HCT116 (cell line): ENCODE data around the gene TLCD1. TPM values are rescaled to one million over a fixed set of nuclear protein-coding genes. Genes with fewer than 3 reads are reported as not detected.

Experiments
- ATAC-seq: fragments of 200-7000 bp; cut with Tn5 transposase; 2 replicates; pipeline ENCODE4 v1.9.1; 2020; ENCODE audit warnings: mild to moderate bottlenecking, moderate library complexity
- BruUV-seq: library from RNA; stranded (reverse); fragments of 400-500 nt; replicated peaks from 2 replicates; lab custom pipeline; 2021; lab: Mats Ljungman, UMichigan
- CTCF ChIA-PET: fragments of 300-600 bp; sonication (Branson Sonifier 250); formaldehyde crosslinking; loops from one replicate; lab custom pipeline; 2021; ENCODE audit warnings: antibody characterized with exemption; lab: Charles Lee
- POLR2A ChIA-PET: fragments of 300-600, 350-600 bp; sonication (Branson Sonifier 250); formaldehyde crosslinking; loops from one replicate; lab custom pipeline; 2021; ENCODE audit warnings: antibody characterized with exemption; lab: Charles Lee
- RAD21 ChIA-PET, 2 experiments: fragments of 300-600 bp; sonication (Branson Sonifier 250); formaldehyde crosslinking; loops; one replicate each; lab custom pipeline; 2023; ENCODE audit warnings: low total read pairs in 2 of 2; ENCODE audit not compliant: uncharacterized antibody in 2 of 2, unreplicated experiment in 2 of 2, low non-redundant PET in 1 of 2; lab: Charles Lee
- DNase-seq: peaks from one replicate; pipeline ENCODE4 v3.0.0-alpha.2; 2010; ENCODE audit warnings: low read depth, low spot score
- H2AFZ ChIP-seq: fragments of 200-600 bp; shearing (Covaris generic), sonication (generic); 2 replicates; pipeline ENCODE4 v1.6.1; 2017; ENCODE audit warnings: low read depth, mixed run types, mixed read lengths, antibody characterized with exemption, low read length; ENCODE audit not compliant: poor library complexity, severe bottlenecking
- H3K27ac ChIP-seq: 2 replicates; pipeline ENCODE4 v1.5.1; 2012; ENCODE audit warnings: low read depth, low read length
- H3K27me3 ChIP-seq: fragments of 200-600 bp; sonication (generic); 2 replicates; pipeline ENCODE4 v1.6.1; 2016; ENCODE audit warnings: mixed run types, low read length, mixed read lengths; ENCODE audit not compliant: insufficient read depth
- H3K36me3 ChIP-seq, 2 experiments: fragments of 200-500 bp in 1 of 2; fragments of 200-600 bp in 1 of 2; sonication (Bioruptor generic) in 1 of 2; sonication (generic) in 1 of 2; 2 replicates each; pipeline versions ENCODE4 v1.5.1 to v1.6.1; 2014 to 2016; ENCODE audit warnings: low read length in 2 of 2, inconsistent platforms in 1 of 2, mixed read lengths in 1 of 2, mixed run types in 1 of 2; ENCODE audit not compliant: insufficient read depth in 2 of 2, control insufficient read depth in 1 of 2
- H3K4me1 ChIP-seq, 2 experiments: fragments of 200-600 bp in 1 of 2; sonication (generic) in 1 of 2; 2 replicates each; pipeline versions ENCODE4 v1.5.1 to v1.6.1; 2012 to 2017; ENCODE audit warnings: low read length in 2 of 2, inconsistent platforms in 1 of 2, mild to moderate bottlenecking in 1 of 2, mixed read lengths in 1 of 2, mixed run types in 1 of 2, moderate library complexity in 1 of 2; ENCODE audit not compliant: insufficient read depth in 2 of 2, control insufficient read depth in 1 of 2
- H3K4me2 ChIP-seq: fragments of 200-600 bp; sonication (generic); 2 replicates; pipeline ENCODE4 v1.6.1; 2017; ENCODE audit warnings: mixed run types, low read length, mixed read lengths
- H3K4me3 ChIP-seq, 2 experiments: fragments of 200-600 bp in 1 of 2; sonication (generic) in 1 of 2; replicated peaks in 1 of 2; 2 replicates each; pipeline ENCODE4 v1.5.1; 2011 to 2016; ENCODE audit warnings: low read length in 2 of 2, control low read depth in 1 of 2, low read depth in 1 of 2, mild to moderate bottlenecking in 1 of 2, mixed read lengths in 1 of 2, mixed run types in 1 of 2
- H3K79me2 ChIP-seq: fragments of 200-600 bp; sonication (generic); 2 replicates; pipeline ENCODE4 v1.6.1; 2017; ENCODE audit warnings: mild to moderate bottlenecking, mixed run types, low read length, moderate library complexity, mixed read lengths; ENCODE audit not compliant: insufficient read depth
- H3K9ac ChIP-seq: fragments of 200-600 bp; sonication (generic); 2 replicates; pipeline ENCODE4 v1.6.1; 2016; ENCODE audit warnings: low read length, mixed read lengths
- H3K9me2 ChIP-seq: fragments of 200-600 bp; sonication (generic), shearing (Covaris generic); 2 replicates; pipeline ENCODE4 v1.6.1; 2017; ENCODE audit warnings: mixed run types, mild to moderate bottlenecking, moderate library complexity; ENCODE audit not compliant: insufficient read depth
- H3K9me3 ChIP-seq, 2 experiments: fragments of 200-500 bp in 1 of 2; fragments of 200-600 bp in 1 of 2; sonication (Bioruptor generic) in 1 of 2; sonication (generic) in 1 of 2; 2 replicates each; pipeline ENCODE4 v1.6.1; 2014 to 2017; ENCODE audit warnings: low read length in 2 of 2, mixed read lengths in 2 of 2, inconsistent platforms in 1 of 2, low read depth in 1 of 2, mild to moderate bottlenecking in 1 of 2, mixed run types in 1 of 2, moderate library complexity in 1 of 2; ENCODE audit not compliant: control insufficient read depth in 1 of 2, insufficient read depth in 1 of 2
- H4K20me1 ChIP-seq: fragments of 200-600 bp; sonication (generic), shearing (Covaris generic); 2 replicates; pipeline ENCODE4 v1.6.1; 2017; ENCODE audit warnings: mixed run types, mild to moderate bottlenecking, moderate library complexity; ENCODE audit not compliant: insufficient read depth
- CBX3 ChIP-seq: IDR thresholded peaks from 2 replicates; pipeline ENCODE4 v1.6.1; 2012; ENCODE audit warnings: low read depth
- CEBPB ChIP-seq: IDR thresholded peaks from 2 replicates; pipeline ENCODE4 v1.6.1; 2012; ENCODE audit warnings: low read depth
- ELF1 ChIP-seq: IDR thresholded peaks from 2 replicates; pipeline ENCODE4 v1.6.1; 2012; ENCODE audit warnings: low read depth, borderline replicate concordance
- EZH2phosphoT487 ChIP-seq: fragments of 200-600 bp; IDR thresholded peaks from 2 replicates; pipeline ENCODE4 v1.6.1; 2018; ENCODE audit warnings: antibody characterized with exemption, borderline replicate concordance
- FOSL1 ChIP-seq: IDR thresholded peaks from 2 replicates; pipeline ENCODE4 v1.6.1; 2012; ENCODE audit warnings: low read depth
- JUND ChIP-seq: IDR thresholded peaks from 2 replicates; pipeline ENCODE4 v1.6.1; 2012
- POLR2AphosphoS5 ChIP-seq: IDR thresholded peaks from 2 replicates; pipeline ENCODE4 v1.6.1; 2011; ENCODE audit warnings: mild to moderate bottlenecking, low read depth, low read length, moderate library complexity
- RAD21 ChIP-seq: IDR thresholded peaks from 2 replicates; pipeline ENCODE4 v1.6.1; 2012; ENCODE audit warnings: low read depth, mild to moderate bottlenecking
- SIN3A ChIP-seq: IDR thresholded peaks from 2 replicates; pipeline ENCODE4 v1.6.1; 2012; ENCODE audit warnings: low read depth
- SP1 ChIP-seq: IDR thresholded peaks from 2 replicates; pipeline ENCODE4 v1.6.1; 2012; ENCODE audit warnings: low read depth
- TCF7L2 ChIP-seq: IDR thresholded peaks from 2 replicates; pipeline ENCODE4 v1.7.0; 2011; ENCODE audit warnings: borderline replicate concordance, inconsistent platforms; ENCODE audit not compliant: insufficient read depth, insufficient read length; ENCODE audit errors: extremely low read depth
- YY1 ChIP-seq: IDR thresholded peaks from 2 replicates; pipeline ENCODE4 v1.6.1; 2011; ENCODE audit warnings: low read length, low read depth, moderate library complexity, mild to moderate bottlenecking; ENCODE audit not compliant: insufficient replicate concordance; ENCODE audit errors: extremely low read depth
- ZBTB33 ChIP-seq: IDR thresholded peaks from 2 replicates; pipeline ENCODE4 v1.6.1; 2011; ENCODE audit warnings: mild to moderate bottlenecking, low read length, moderate library complexity; ENCODE audit not compliant: insufficient replicate concordance; ENCODE audit errors: extremely low read depth
- ZFX ChIP-seq: fragments of 450-650 bp; IDR thresholded peaks from 2 replicates; pipeline ENCODE4 v1.6.1; 2017
- intact Hi-C: fragments of 100-400 bp; cut with micrococcal nuclease; formaldehyde crosslinking; loops from 2 replicates; pipeline ENCODE4 v1.10.0; 2022
- total RNA-seq: library from RNA; stranded (reverse); gene quantifications from one replicate; pipeline ENCODE4 v1.2.1, GENCODE V29; 2021; ENCODE audit not compliant: unreplicated experiment

The TLCD1 gene
- total RNA-seq, 1 experiment from 2014 or later: 28.3 TPM

DNA sequence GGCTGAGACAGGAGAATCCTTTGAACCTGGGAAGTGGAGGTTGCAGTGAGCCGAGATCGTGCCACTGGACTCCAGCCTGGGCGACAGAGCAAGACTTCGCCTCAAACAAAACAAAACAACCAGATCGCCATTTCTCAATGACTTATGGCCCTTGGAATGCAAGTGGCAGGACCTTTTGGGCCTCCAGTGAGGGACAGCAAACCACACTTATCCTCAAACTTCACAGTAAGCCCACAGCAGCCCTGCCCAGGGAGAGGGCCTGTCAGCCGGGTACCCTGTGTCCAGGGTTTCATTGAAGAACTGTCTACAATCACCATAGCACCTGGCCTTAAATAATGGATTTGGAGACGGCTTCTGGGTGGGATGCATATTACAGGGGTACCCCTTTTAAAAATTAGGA is 29.5 kb upstream of the TLCD1 start:
- Histone ChIP-seq H3K27ac (no peak overlapping the region), H3K36me3 (peaks cover 22 to 26% of the 10 kb centered on the region in 2 experiments), H3K79me2 (peaks cover 7% of the 10 kb centered on the region; the same call in 1 of the 2 replicates), H3K27me3 (no peaks in the 10 kb centered on the region), H3K9me2 (no peaks in the 10 kb centered on the region), H3K9ac (no peak overlapping the region), H3K4me1 (peaks cover 2 to 14% of the 10 kb centered on the region in 2 experiments; a peak in 3 of 4 replicates), H3K9me3 (no peaks in the 10 kb centered on the region), H3K4me3 (no peak overlapping the region), H2AFZ (no peak overlapping the region), H4K20me1 (peaks cover 5% of the 10 kb centered on the region; the same call in 1 of the 2 replicates), H3K4me2 (peak overlapping the region; percentile 19; the same call in 1 of the 2 replicates)
- DNase-seq (no peak), ATAC-seq (no peak)
- BruUV-seq: no TSS peak
- ChIA-PET POLR2A (no interaction called here), RAD21 (no interaction called here), CTCF (interaction anchor here (1.6 kb wide), 1 partner anchor 28 kb away, joined by 5 read pairs; no protein-coding TSS in a partner anchor)
- intact Hi-C loops: no loop called here
- TF ChIP-seq CBX3: no peak
- TF ChIP-seq RAD21: no peak
- TF ChIP-seq JUND: no peak
- no peak for TF ChIP-seq ZBTB33
- no peak for TF ChIP-seq YY1
- TF ChIP-seq SP1: no peak
- TF ChIP-seq FOSL1: no peak
- no peak for TF ChIP-seq ZFX
- TF ChIP-seq EZH2phosphoT487: no peak
- no peak for TF ChIP-seq SIN3A
- no peak for TF ChIP-seq ELF1
- TF ChIP-seq TCF7L2: no peak
- no peak for TF ChIP-seq CEBPB
- no peak for TF ChIP-seq POLR2AphosphoS5
